B cell (primary cell): ENCODE results near the gene LDLRAD2. TPM values are rescaled to one million over a fixed set of nuclear protein-coding genes. Genes with fewer than 3 reads are reported as not detected.

ENCODE experiments used
- ATAC-seq: fragments of 200-7000 bp; cut with Tn5 transposase; one replicate; pipeline ENCODE4 v1.10.0; 2021; ENCODE audit warnings: low read depth, mild to moderate bottlenecking, moderate number of reproducible peaks, moderate library complexity
- CTCF ChIA-PET: fragments of 350-600 bp; sonication (Branson Sonifier 250); formaldehyde crosslinking; loops from one replicate; lab custom pipeline; 2021; ENCODE audit warnings: antibody characterized with exemption, inconsistent platforms; lab: Charles Lee
- POLR2A ChIA-PET: fragments of 350-600 bp; sonication (Branson Sonifier 250); formaldehyde crosslinking; loops from one replicate; lab custom pipeline; 2021; ENCODE audit warnings: antibody characterized with exemption; lab: Charles Lee
- DNase-seq: peaks from one replicate; pipeline ENCODE4 v3.0.0; 2013
- H2AFZ ChIP-seq: 2 replicates; pipeline ENCODE4 v1.6.1; 2012; ENCODE audit warnings: mild to moderate bottlenecking, low read depth, low read length; ENCODE audit not compliant: insufficient read depth, poor library complexity, severe bottlenecking
- H3K27ac ChIP-seq, 2 donors: 1 replicate in 1 of 2; 2 replicates in 1 of 2; pipeline ENCODE4 v1.5.1; 2012 to 2013; ENCODE audit warnings: low read length in 2 of 2, mild to moderate bottlenecking in 2 of 2, moderate library complexity in 1 of 2
- H3K27me3 ChIP-seq, 4 experiments: fragments of 200-600 bp in 1 of 4; sonication (generic) in 1 of 4; replicated peaks in 1 of 4; 1 replicate in 2 of 4; 2 replicates in 2 of 4; pipeline versions ENCODE4 v1.6.1 to v1.7.0; 2013 to 2016; ENCODE audit warnings: low read length in 3 of 4, mild to moderate bottlenecking in 2 of 4, mixed read lengths in 1 of 4, moderate library complexity in 1 of 4; ENCODE audit not compliant: insufficient read depth in 4 of 4, control insufficient read depth in 3 of 4; ENCODE audit errors: control extremely low read depth in 1 of 4
- H3K36me3 ChIP-seq, 2 experiments: replicated peaks in 1 of 2; 1 replicate in 1 of 2; 2 replicates in 1 of 2; pipeline versions ENCODE4 v1.6.1 to v1.7.1; 2013; ENCODE audit warnings: low read length in 1 of 2; ENCODE audit not compliant: insufficient read depth in 2 of 2, control insufficient read depth in 1 of 2; ENCODE audit errors: control extremely low read depth in 1 of 2, extremely low read depth in 1 of 2
- H3K4me1 ChIP-seq, 2 donors: fragments of 200-600 bp in 1 of 2; sonication (generic) in 1 of 2; 1 replicate in 1 of 2; 2 replicates in 1 of 2; pipeline versions ENCODE4 v1.5.1 to v1.6.1; 2013 to 2017; ENCODE audit warnings: low read length in 2 of 2; ENCODE audit not compliant: control insufficient read depth in 2 of 2, insufficient read depth in 2 of 2
- H3K4me2 ChIP-seq: replicated peaks from 2 replicates; pipeline ENCODE3; 2012; ENCODE audit warnings: mild to moderate bottlenecking, low read depth, low read length; ENCODE audit not compliant: poor library complexity, severe bottlenecking
- H3K4me3 ChIP-seq, 5 experiments: fragments of 200-600 bp in 1 of 5; sonication (generic) in 1 of 5; 1 replicate in 3 of 5; 2 replicates in 2 of 5; pipeline versions ENCODE4 v1.5.1 to v1.7.0; 2011 to 2016; ENCODE audit warnings: low read length in 4 of 5, mild to moderate bottlenecking in 4 of 5, low read depth in 2 of 5, control low read depth in 1 of 5, moderate library complexity in 1 of 5; ENCODE audit not compliant: insufficient read depth in 1 of 5; ENCODE audit errors: control extremely low read depth in 1 of 5, extremely low read depth in 1 of 5
- H3K79me2 ChIP-seq: fragments of 200-600 bp; sonication (generic); one replicate; pipeline ENCODE4 v1.6.0; 2016; ENCODE audit warnings: low read length; ENCODE audit not compliant: control insufficient read depth, insufficient read depth
- H3K9ac ChIP-seq: fragments of 200-600 bp; sonication (generic); 2 replicates; pipeline ENCODE4 v1.6.1; 2017; ENCODE audit warnings: mild to moderate bottlenecking, low read length, moderate library complexity
- H3K9me3 ChIP-seq, 3 donors: one replicate each; pipeline versions ENCODE4 v1.6.1 to v1.7.1; 2013; ENCODE audit warnings: low read length in 2 of 3; ENCODE audit not compliant: control insufficient read depth in 2 of 3, insufficient read depth in 1 of 3; ENCODE audit errors: control extremely low read depth in 1 of 3
- H4K20me1 ChIP-seq: 2 replicates; pipeline ENCODE4 v1.6.0; 2012; ENCODE audit warnings: mild to moderate bottlenecking, low read length; ENCODE audit not compliant: insufficient read depth, control insufficient read depth, poor library complexity, severe bottlenecking
- H3K27ac Mint-ChIP-seq: one replicate; pipeline ENCODE4 v1.8.0; 2021; ENCODE audit warnings: mixed read lengths
- H3K27me3 Mint-ChIP-seq: one replicate; pipeline ENCODE4 v1.8.0; 2021; ENCODE audit warnings: mixed read lengths
- H3K4me1 Mint-ChIP-seq: one replicate; pipeline ENCODE4 v1.8.0; 2021; ENCODE audit warnings: mixed read lengths
- H3K4me3 Mint-ChIP-seq: one replicate; pipeline ENCODE4 v1.8.0; 2021; ENCODE audit warnings: mixed read lengths
- H3K9me3 Mint-ChIP-seq: one replicate; pipeline ENCODE4 v1.8.0; 2022; ENCODE audit warnings: mixed read lengths; ENCODE audit not compliant: insufficient read depth
- CTCF ChIP-seq: fragments of 200-600 bp; IDR thresholded peaks from one replicate; pipeline ENCODE4 v1.8.0; 2022; ENCODE audit warnings: antibody characterized with exemption, mild to moderate bottlenecking
- EZH2 ChIP-seq: IDR thresholded peaks from 2 replicates; pipeline ENCODE4 v1.6.1; 2012; ENCODE audit warnings: borderline replicate concordance, low read depth, mild to moderate bottlenecking, moderate library complexity, low read length; ENCODE audit not compliant: insufficient read depth, poor library complexity, severe bottlenecking
- WGBS: methylation state at CpG from one replicate; pipeline ENCODE4 v1.1.5; 2013; ENCODE audit warnings: missing lambda C conversion rate; ENCODE audit not compliant: insufficient coverage; 5-methylcytosine and 5-hydroxymethylcytosine counted together
- intact Hi-C: fragments of 100-400 bp; cut with micrococcal nuclease; formaldehyde crosslinking; loops from one replicate; pipeline ENCODE4 v1.10.0; 2022
- polyA plus RNA-seq: library from polyadenylated mRNA; depleted of rRNA; stranded (reverse); fragments of >200 nt; gene quantifications from 2 replicates; pipeline ENCODE4 v1.2.3, GENCODE V29; 2012
- total RNA-seq, 2 donors: library from RNA; stranded (reverse); fragments of 120-200 nt in 1 of 2; gene quantifications; 1 replicate in 1 of 2; 2 replicates in 1 of 2; pipeline versions ENCODE4 v1.2.3 to v1.2.4, GENCODE V29; 2013 to 2022

LDLRAD2 gene
- total and polyA plus RNA-seq, 2 donors (not counting 1 experiment from before 2014, with no cell fraction given), result 0.47 to 3.0 TPM

GRCh38 chr1:21836729-21837128 is 24.7 kb downstream of the LDLRAD2 start:
- Mint-ChIP-seq H3K4me1 (no peaks in the 10 kb centered on the region), H3K4me3 (no peak overlapping the region), H3K27me3 (no peaks in the 10 kb centered on the region), H3K27ac (no peak overlapping the region), H3K9me3 (peaks cover 10% of the 10 kb centered on the region)
- intact Hi-C loops, result no loop called here
- POLR2A ChIA-PET, result no interaction called here
- Histone ChIP-seq H3K4me2 (no peak overlapping the region), H4K20me1 (no peaks in the 10 kb centered on the region), H3K9me3 (peaks cover 0 to 30% (median 11%) of the 10 kb centered on the region in 3 donors), H3K4me1 (no peaks in the 10 kb centered on the region), H2AFZ (no peak overlapping the region), H3K9ac (no peak overlapping the region), H3K36me3 (peaks cover 0 to 2% of the 10 kb centered on the region in 2 experiments), H3K27ac (no peak overlapping the region), H3K4me3 (no peak overlapping the region), H3K79me2 (no peaks in the 10 kb centered on the region), H3K27me3 (no peaks in the 10 kb centered on the region)
- CTCF ChIA-PET, result no interaction called here
- no peak for DNase-seq
- no peak for ATAC-seq
- 96% methylated on average over 11 of the region's 13 CpGs for WGBS
- TF ChIP-seq EZH2, result no peak
- no peak for TF ChIP-seq CTCF

- H3K9me3 Mint-ChIP-seq, result peaks cover 10% of the 10 kb centered on the region
- no peak for ATAC-seq
- Histone ChIP-seq H3K27me3 (no peaks in the 10 kb centered on the region), H3K9me3 (peaks cover 0 to 30% (median 11%) of the 10 kb centered on the region in 3 donors), H2AFZ (no peak overlapping the region), H3K27ac (no peak overlapping the region), H3K4me1 (no peaks in the 10 kb centered on the region), H3K36me3 (peaks cover 0 to 2% of the 10 kb centered on the region in 2 experiments), H3K79me2 (no peaks in the 10 kb centered on the region), H3K4me3 (no peak overlapping the region), H4K20me1 (no peaks in the 10 kb centered on the region), H3K9ac (no peak overlapping the region), H3K4me2 (no peak overlapping the region)
- no peak overlapping the region for H3K27ac Mint-ChIP-seq
- no peaks in the 10 kb centered on the region for H3K4me1 Mint-ChIP-seq
- DNase-seq, result no peak
- intact Hi-C loops, result no loop called here
- no peak for TF ChIP-seq EZH2
- no peak for TF ChIP-seq CTCF
- no peaks in the 10 kb centered on the region for H3K27me3 Mint-ChIP-seq
- H3K4me3 Mint-ChIP-seq, result no peak overlapping the region
- ChIA-PET CTCF (no interaction called here), POLR2A (no interaction called here)
- WGBS, result 100% methylated on average over 6 of the region's 10 CpGs
These were observed 25.4 kb downstream of the LDLRAD2 start for GRCh38 chr1:21837476-21837875.
